HG03045 (cell line): Measurements from ENCODE around the gene CHTF8.
"Not testable (repeated sequence)": the region's sequence is repeated elsewhere in the genome, so short reads cannot be mapped to it uniquely, and the experiment has no call there.

ENCODE experiments used
- ATAC-seq: cut with Tn5 transposase; IDR thresholded peaks from one replicate; pipeline ENCODE4 v1.9.1; 2021; ENCODE audit warnings: mild to moderate bottlenecking, moderate library complexity; ENCODE audit not compliant: unreplicated experiment

The CHTF8 gene

GRCh38 chr16:69139464-69139863, 7.1 kb upstream of the CHTF8 start:
- not testable (repeated sequence) for ATAC-seq

- no peak for ATAC-seq
Observed at GRCh38 chr16:69138608-69139007, 6.2 kb upstream of the CHTF8 start.

GRCh38 chr16:69133373-69133954, 1.1 kb upstream of the CHTF8 start:
- ATAC-seq: no peak

GRCh38 chr16:69131839-69132423, 457 bp downstream of the CHTF8 start:
- ATAC-seq: peak; percentile 52

- no peak for ATAC-seq
Observed at GRCh38 chr16:69131167-69131838, 1.1 kb downstream of the CHTF8 start.

- ATAC-seq: no peak
Observed at GRCh38 chr16:69130461-69130860, 1.9 kb downstream of the CHTF8 start.

GRCh38 chr16:69127966-69128510, 4.3 kb downstream of the CHTF8 start:
- no peak for ATAC-seq

- ATAC-seq: not testable (repeated sequence)
Observed at GRCh38 chr16:69126801-69127200, 5.6 kb downstream of the CHTF8 start.

- ATAC-seq: no peak
Observed at GRCh38 chr16:69126221-69126620, 6.2 kb downstream of the CHTF8 start.

GRCh38 chr16:69124961-69125360, 7.4 kb downstream of the CHTF8 start:
- ATAC-seq: not testable (repeated sequence)

GRCh38 chr16:69124406-69124805, 8.0 kb downstream of the CHTF8 start:
- not testable (repeated sequence) for ATAC-seq

GRCh38 chr16:69123910-69124309, 8.5 kb downstream of the CHTF8 start:
- no peak for ATAC-seq

GRCh38 chr16:69120096-69120664, 12.2 kb downstream of the CHTF8 start:
- no peak for ATAC-seq

- no peak for ATAC-seq
Observed at GRCh38 chr16:69119536-69119935, 12.9 kb downstream of the CHTF8 start.

GRCh38 chr16:69118994-69119393, 13.4 kb downstream of the CHTF8 start:
- no peak for ATAC-seq

GRCh38 chr16:69118468-69118867, 13.9 kb downstream of the CHTF8 start:
- no peak for ATAC-seq

GRCh38 chr16:69116906-69117305, 15.5 kb downstream of the CHTF8 start:
- no peak for ATAC-seq

- no peak for ATAC-seq
Observed at GRCh38 chr16:69116256-69116875, 16.0 kb downstream of the CHTF8 start.

- no peak for ATAC-seq
Observed at GRCh38 chr16:69115837-69116236, 16.6 kb downstream of the CHTF8 start.

- ATAC-seq: no peak
Observed at GRCh38 chr16:69115361-69115760, 17.0 kb downstream of the CHTF8 start.

GRCh38 chr16:69114976-69115355, 17.4 kb downstream of the CHTF8 start:
- no peak for ATAC-seq
